ENCODE results near the gene RAB3C.

Gene RAB3C

DNA sequence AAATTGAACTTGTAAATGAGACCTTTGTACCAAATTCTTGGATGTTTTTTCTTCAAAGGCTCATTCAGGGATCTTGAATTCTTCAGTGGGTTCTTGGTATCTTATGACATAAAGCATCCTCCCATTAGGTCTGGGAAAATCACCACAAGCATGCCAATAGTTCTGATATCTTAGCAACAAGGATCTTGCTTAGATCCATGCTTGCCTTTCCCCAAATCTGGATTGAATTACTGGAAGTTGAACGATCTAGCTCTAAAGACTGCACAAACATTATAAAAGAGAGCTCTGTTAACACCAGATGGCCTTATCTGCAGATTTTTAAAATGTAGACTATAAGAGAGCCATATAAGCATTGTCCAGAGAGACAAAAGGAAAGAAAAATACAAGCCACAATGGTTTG is 266.3 kb downstream of the RAB3C start:
- Histone ChIP-seq H3K4me3 (ENCODE audit: extremely low read depth, insufficient read depth, low read length, poor library complexity, severe bottlenecking) (no peak overlapping the region), H3K36me3 (ENCODE audit: control insufficient read depth, insufficient read depth, low read length) (no peaks in the 10 kb centered on the region), H3K9me3 (ENCODE audit: control insufficient read depth, low read length) (no peaks in the 10 kb centered on the region), H3K27ac (ENCODE audit: low read depth, low read length, severe bottlenecking) (peak overlapping the region; percentile 33), H3K4me1 (ENCODE audit: control insufficient read depth, insufficient read depth, low read length, poor library complexity, severe bottlenecking) (peaks cover 5% of the 10 kb centered on the region)
- no CpG with 5 or more reads among the region's 1 CpG for WGBS, 2 experiments (ENCODE audit: insufficient coverage in 2 of 2)

GRCh38 chr5:58849921-58850667 is 267.2 kb downstream of the RAB3C start:
- Histone ChIP-seq H3K4me1 (ENCODE audit: control insufficient read depth, insufficient read depth, low read length, poor library complexity, severe bottlenecking) (peaks cover 5% of the 10 kb centered on the region), H3K4me3 (ENCODE audit: extremely low read depth, insufficient read depth, low read length, poor library complexity, severe bottlenecking) (no peak overlapping the region), H3K9me3 (ENCODE audit: control insufficient read depth, low read length) (no peaks in the 10 kb centered on the region), H3K36me3 (ENCODE audit: control insufficient read depth, insufficient read depth, low read length) (no peaks in the 10 kb centered on the region), H3K27ac (ENCODE audit: low read depth, low read length, severe bottlenecking) (peak overlapping the region; percentile 12)
- no CpG with 5 or more reads among the region's 3 CpGs for WGBS, 2 experiments (ENCODE audit: insufficient coverage in 2 of 2)

GRCh38 chr5:58851153-58851552 is 268.3 kb downstream of the RAB3C start:
- H3K4me3 ChIP-seq (ENCODE audit: extremely low read depth, insufficient read depth, low read length, poor library complexity, severe bottlenecking), result no peak overlapping the region
- no peak overlapping the region for H3K27ac ChIP-seq (ENCODE audit: low read depth, low read length, severe bottlenecking)
- peaks cover 5% of the 10 kb centered on the region for H3K4me1 ChIP-seq (ENCODE audit: control insufficient read depth, insufficient read depth, low read length, poor library complexity, severe bottlenecking)
- 84 to 100% methylated on average over 3 to 4 of the region's 7 CpGs for WGBS, 2 experiments (ENCODE audit: insufficient coverage in 2 of 2)
- no peaks in the 10 kb centered on the region for H3K9me3 ChIP-seq (ENCODE audit: control insufficient read depth, low read length)
- no peaks in the 10 kb centered on the region for H3K36me3 ChIP-seq (ENCODE audit: control insufficient read depth, insufficient read depth, low read length)

GRCh38 chr5:58851571-58851970 is 268.7 kb downstream of the RAB3C start:
- no peak overlapping the region for H3K4me3 ChIP-seq (ENCODE audit: extremely low read depth, insufficient read depth, low read length, poor library complexity, severe bottlenecking)
- 87% methylated on average over 2 of the region's 5 CpGs; no CpG with 5 or more reads in 1 of the 2 experiments for WGBS, 2 experiments (ENCODE audit: insufficient coverage in 2 of 2)
- H3K9me3 ChIP-seq (ENCODE audit: control insufficient read depth, low read length), result no peaks in the 10 kb centered on the region
- peaks cover 5% of the 10 kb centered on the region for H3K4me1 ChIP-seq (ENCODE audit: control insufficient read depth, insufficient read depth, low read length, poor library complexity, severe bottlenecking)
- no peak overlapping the region for H3K27ac ChIP-seq (ENCODE audit: low read depth, low read length, severe bottlenecking)
- no peaks in the 10 kb centered on the region for H3K36me3 ChIP-seq (ENCODE audit: control insufficient read depth, insufficient read depth, low read length)

GRCh38 chr5:58852566-58852965 is 269.7 kb downstream of the RAB3C start:
- Histone ChIP-seq H3K4me3 (ENCODE audit: extremely low read depth, insufficient read depth, low read length, poor library complexity, severe bottlenecking) (no peak overlapping the region), H3K36me3 (ENCODE audit: control insufficient read depth, insufficient read depth, low read length) (no peaks in the 10 kb centered on the region), H3K4me1 (ENCODE audit: control insufficient read depth, insufficient read depth, low read length, poor library complexity, severe bottlenecking) (peaks cover 5% of the 10 kb centered on the region), H3K9me3 (ENCODE audit: control insufficient read depth, low read length) (no peaks in the 10 kb centered on the region), H3K27ac (ENCODE audit: low read depth, low read length, severe bottlenecking) (no peak overlapping the region)
- WGBS, 2 experiments (ENCODE audit: insufficient coverage in 2 of 2), result 100% methylated on average over 1 of the region's 1 CpG; no CpG with 5 or more reads in 1 of the 2 experiments

- Histone ChIP-seq H3K4me3 (ENCODE audit: extremely low read depth, insufficient read depth, low read length, poor library complexity, severe bottlenecking) (no peak overlapping the region), H3K4me1 (ENCODE audit: control insufficient read depth, insufficient read depth, low read length, poor library complexity, severe bottlenecking) (peaks cover 5% of the 10 kb centered on the region), H3K36me3 (ENCODE audit: control insufficient read depth, insufficient read depth, low read length) (no peaks in the 10 kb centered on the region), H3K27ac (ENCODE audit: low read depth, low read length, severe bottlenecking) (no peak overlapping the region), H3K9me3 (ENCODE audit: control insufficient read depth, low read length) (no peaks in the 10 kb centered on the region)
- 92 to 94% methylated on average over 2 of the region's 2 CpGs for WGBS, 2 experiments (ENCODE audit: insufficient coverage in 2 of 2)
Measured at GRCh38 chr5:58854441-58854840, 271.6 kb downstream of the RAB3C start.

- H3K4me1 ChIP-seq (ENCODE audit: control insufficient read depth, insufficient read depth, low read length, poor library complexity, severe bottlenecking), result no peaks in the 10 kb centered on the region
- no peaks in the 10 kb centered on the region for H3K36me3 ChIP-seq (ENCODE audit: control insufficient read depth, insufficient read depth, low read length)
- WGBS, 2 experiments (ENCODE audit: insufficient coverage in 2 of 2), result 74 to 84% methylated on average over 2 to 3 of the region's 8 CpGs
- H3K9me3 ChIP-seq (ENCODE audit: control insufficient read depth, low read length), result no peaks in the 10 kb centered on the region
- no peak overlapping the region for H3K4me3 ChIP-seq (ENCODE audit: extremely low read depth, insufficient read depth, low read length, poor library complexity, severe bottlenecking)
- no peak overlapping the region for H3K27ac ChIP-seq (ENCODE audit: low read depth, low read length, severe bottlenecking)
Measured at GRCh38 chr5:58855851-58856739, 273.2 kb downstream of the RAB3C start.

DNA sequence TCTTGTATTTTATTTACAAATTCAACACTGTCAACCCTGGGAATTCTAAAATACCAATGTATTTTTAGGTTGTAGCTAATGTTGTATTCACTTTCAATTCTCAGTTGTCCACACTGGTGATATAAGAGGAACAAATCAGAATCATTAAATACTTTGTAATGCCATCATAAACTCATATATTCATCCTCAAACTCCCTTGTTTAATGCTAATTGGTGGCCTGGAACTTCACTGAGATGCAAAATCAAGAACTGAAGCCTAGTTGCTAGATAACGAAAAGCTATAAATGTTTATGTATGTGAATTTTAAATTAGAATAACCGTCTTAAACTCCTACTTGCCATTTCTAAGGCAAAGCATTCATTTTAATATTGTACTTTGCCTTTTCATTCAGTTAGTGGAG is 274.7 kb downstream of the RAB3C start:
- WGBS, 2 experiments (ENCODE audit: insufficient coverage in 2 of 2), result no CpG with 5 or more reads among the region's 2 CpGs
- H3K4me1 ChIP-seq (ENCODE audit: control insufficient read depth, insufficient read depth, low read length, poor library complexity, severe bottlenecking), result no peaks in the 10 kb centered on the region

GRCh38 chr5:58860680-58861079 is 277.8 kb downstream of the RAB3C start:
- Histone ChIP-seq H3K9me3 (ENCODE audit: control insufficient read depth, low read length) (no peaks in the 10 kb centered on the region), H3K36me3 (ENCODE audit: control insufficient read depth, insufficient read depth, low read length) (no peaks in the 10 kb centered on the region), H3K4me1 (ENCODE audit: control insufficient read depth, insufficient read depth, low read length, poor library complexity, severe bottlenecking) (no peaks in the 10 kb centered on the region), H3K27ac (ENCODE audit: low read depth, low read length, severe bottlenecking) (no peak overlapping the region), H3K4me3 (ENCODE audit: extremely low read depth, insufficient read depth, low read length, poor library complexity, severe bottlenecking) (no peak overlapping the region)

More for the DNA sequence above, 274.7 kb downstream of the RAB3C start:
- Histone ChIP-seq H3K9me3 (ENCODE audit: control insufficient read depth, low read length) (no peaks in the 10 kb centered on the region), H3K4me3 (ENCODE audit: extremely low read depth, insufficient read depth, low read length, poor library complexity, severe bottlenecking) (no peak overlapping the region), H3K36me3 (ENCODE audit: control insufficient read depth, insufficient read depth, low read length) (no peaks in the 10 kb centered on the region), H3K27ac (ENCODE audit: low read depth, low read length, severe bottlenecking) (no peak overlapping the region)

GRCh38 chr5:58868931-58869330 is 286.1 kb downstream of the RAB3C start:
- Histone ChIP-seq H3K36me3 (ENCODE audit: control insufficient read depth, insufficient read depth, low read length) (no peaks in the 10 kb centered on the region), H3K27ac (ENCODE audit: low read depth, low read length, severe bottlenecking) (no peak overlapping the region), H3K4me3 (ENCODE audit: extremely low read depth, insufficient read depth, low read length, poor library complexity, severe bottlenecking) (no peak overlapping the region), H3K4me1 (ENCODE audit: control insufficient read depth, insufficient read depth, low read length, poor library complexity, severe bottlenecking) (no peaks in the 10 kb centered on the region), H3K9me3 (ENCODE audit: control insufficient read depth, low read length) (no peaks in the 10 kb centered on the region)
- 76 to 93% methylated on average over 2 to 4 of the region's 8 CpGs for WGBS, 2 experiments (ENCODE audit: insufficient coverage in 2 of 2)

Measured in mesodermal cell (in vitro differentiated cells).